GM23338 (cell line): ENCODE measurements around the gene CNTN5. TPM values are rescaled to one million over a fixed set of nuclear protein-coding genes. Genes with fewer than 3 reads are reported as not detected.

Experiments used
- ATAC-seq: fragments of 200-7000 bp; cut with Tn5 transposase; 3 replicates; pipeline ENCODE4 v1.9.1; 2020
- DNase-seq: peaks from one replicate; pipeline ENCODE4 v3.0.0-alpha.2; 2015; ENCODE audit warnings: low spot score
- H2AFZ ChIP-seq: fragments of 200-600 bp; sonication (generic); 2 replicates; pipeline ENCODE4 v1.8.0; 2016; ENCODE audit warnings: antibody characterized with exemption, mild to moderate bottlenecking, moderate library complexity
- H3F3A ChIP-seq: fragments of 200-600 bp; sonication (generic); replicated peaks from 2 replicates; pipeline ENCODE4 v1.8.0; 2017; ENCODE audit warnings: antibody characterized with exemption, mixed run types, low read depth
- H3K27ac ChIP-seq: fragments of 200-600 bp; sonication (generic); 2 replicates; pipeline ENCODE4 v1.6.1; 2016; ENCODE audit warnings: low read depth
- H3K27me3 ChIP-seq: fragments of 200-600 bp; sonication (generic); 2 replicates; pipeline ENCODE4 v1.8.0; 2016; ENCODE audit warnings: mild to moderate bottlenecking, mixed run types, moderate library complexity; ENCODE audit not compliant: insufficient read depth
- H3K36me3 ChIP-seq: fragments of 200-600 bp; sonication (generic); 2 replicates; pipeline ENCODE4 v1.8.0; 2016; ENCODE audit warnings: mild to moderate bottlenecking; ENCODE audit not compliant: insufficient read depth
- H3K4me1 ChIP-seq: fragments of 200-600 bp; sonication (generic); 2 replicates; pipeline ENCODE4 v1.8.0; 2016; ENCODE audit warnings: mild to moderate bottlenecking, moderate library complexity; ENCODE audit not compliant: insufficient read depth
- H3K4me2 ChIP-seq: fragments of 200-600 bp; sonication (generic); 2 replicates; pipeline ENCODE4 v1.7.1; 2017; ENCODE audit warnings: mixed run types
- H3K4me3 ChIP-seq: fragments of 200-600 bp; sonication (generic); 2 replicates; pipeline ENCODE4 v1.6.1; 2016; ENCODE audit warnings: mixed run types
- H3K79me2 ChIP-seq: fragments of 200-600 bp; sonication (generic); replicated peaks from 2 replicates; pipeline ENCODE4 v1.8.0; 2017; ENCODE audit warnings: mild to moderate bottlenecking; ENCODE audit not compliant: insufficient read depth
- H3K9me2 ChIP-seq: fragments of 200-600 bp; sonication (generic); 2 replicates; pipeline ENCODE4 v1.8.0; 2017; ENCODE audit not compliant: insufficient read depth
- H4K20me1 ChIP-seq: fragments of 200-600 bp; sonication (generic); replicated peaks from 2 replicates; pipeline ENCODE4 v1.8.0; 2017; ENCODE audit warnings: mild to moderate bottlenecking; ENCODE audit not compliant: insufficient read depth
- H3K27ac Mint-ChIP-seq: 2 replicates; pipeline ENCODE4 v1.8.0; 2020; ENCODE audit warnings: inconsistent platforms, mild to moderate bottlenecking, moderate library complexity, mixed read lengths
- H3K27me3 Mint-ChIP-seq: 3 replicates; pipeline ENCODE4 v1.8.0; 2022; ENCODE audit warnings: low read depth, mild to moderate bottlenecking, moderate library complexity, mixed read lengths, inconsistent platforms; ENCODE audit not compliant: insufficient read depth, poor library complexity
- H3K36me3 Mint-ChIP-seq: 3 replicates; pipeline ENCODE4 v1.8.0; 2021; ENCODE audit warnings: low read depth, mild to moderate bottlenecking, inconsistent platforms, moderate library complexity, mixed read lengths
- H3K4me1 Mint-ChIP-seq: 3 replicates; pipeline ENCODE4 v1.8.0; 2020; ENCODE audit warnings: mild to moderate bottlenecking, inconsistent platforms, mixed read lengths
- H3K4me3 Mint-ChIP-seq: 3 replicates; pipeline ENCODE4 v1.8.0; 2021; ENCODE audit warnings: moderate library complexity, mild to moderate bottlenecking, inconsistent platforms, mixed read lengths
- H3K9me3 Mint-ChIP-seq: 3 replicates; pipeline ENCODE4 v1.8.0; 2020; ENCODE audit warnings: moderate library complexity, mild to moderate bottlenecking, inconsistent platforms, mixed read lengths
- CREB1 ChIP-seq: fragments of 250-450 bp; sonication (Bioruptor Pico); IDR thresholded peaks from 2 replicates; pipeline ENCODE4 v1.5.0; 2020; ENCODE audit warnings: low read depth, mild to moderate bottlenecking, moderate library complexity
- CTCF ChIP-seq, 2 experiments: fragments of 200-600 bp in 1 of 2; sonication (generic) in 1 of 2; conservative IDR thresholded peaks; 2 replicates each; pipeline versions ENCODE4 v1.5.1 to v1.6.1; 2016 to 2017; ENCODE audit warnings: antibody characterized with exemption in 2 of 2, low read depth in 2 of 2, mild to moderate bottlenecking in 2 of 2, moderate library complexity in 1 of 2
- EZH2 ChIP-seq: fragments of 200-600 bp; sonication (generic); IDR thresholded peaks from one replicate; pipeline ENCODE4 v1.8.0; 2017; ENCODE audit warnings: antibody characterized with exemption, mild to moderate bottlenecking, low read depth; ENCODE audit not compliant: unreplicated experiment
- EZH2phosphoT487 ChIP-seq: fragments of 200-600 bp; sonication (generic); IDR thresholded peaks from one replicate; pipeline ENCODE4 v1.8.1; 2018; ENCODE audit warnings: antibody characterized with exemption; ENCODE audit not compliant: unreplicated experiment
- JUNB ChIP-seq: IDR thresholded peaks from one replicate; pipeline ENCODE4 v1.6.1; 2016; ENCODE audit warnings: antibody characterized with exemption; ENCODE audit not compliant: unreplicated experiment
- NANOG ChIP-seq: IDR thresholded peaks from 2 replicates; pipeline ENCODE4 v1.6.1; 2016; ENCODE audit warnings: antibody characterized with exemption, borderline replicate concordance
- POLR2AphosphoS5 ChIP-seq: IDR thresholded peaks from 2 replicates; pipeline ENCODE4 v1.6.1; 2016; ENCODE audit warnings: antibody characterized with exemption, low read depth
- REST ChIP-seq: IDR thresholded peaks from one replicate; pipeline ENCODE4 v1.6.1; 2018; ENCODE audit warnings: antibody characterized with exemption; ENCODE audit not compliant: unreplicated experiment
- STAT1 ChIP-seq: IDR thresholded peaks from one replicate; pipeline ENCODE4 v1.6.1; 2016; ENCODE audit warnings: antibody characterized with exemption; ENCODE audit not compliant: unreplicated experiment
- ZNF114 ChIP-seq: fragments of 250-450 bp; sonication (Bioruptor Pico); IDR thresholded peaks from 2 replicates; pipeline ENCODE4 v1.5.0; 2020; ENCODE audit warnings: mild to moderate bottlenecking, moderate library complexity
- ZNF331 ChIP-seq: fragments of 250-450 bp; sonication (Bioruptor Pico); IDR thresholded peaks from 2 replicates; pipeline ENCODE4 v1.5.0; 2020; ENCODE audit warnings: low read depth, mild to moderate bottlenecking, moderate library complexity
- polyA plus RNA-seq: library from polyadenylated mRNA; unstranded; fragments of >200 nt; fragmentation: Nextera tagmentation; extraction: Ambion mirVana; gene quantifications from 2 replicates; pipeline ENCODE4 v1.2.1, GENCODE V29; 2016
- total RNA-seq: library from RNA; depleted of rRNA; stranded (reverse); fragments of >200 nt; shearing (Covaris generic); gene quantifications from 2 replicates; pipeline ENCODE4 v1.2.3, GENCODE V29; 2014
- TF ChIP-seq, protein P1 (sequence below): fragments of 250-450 bp; sonication (Bioruptor Pico); IDR thresholded peaks from 2 replicates; pipeline ENCODE4 v1.5.0; 2020; ENCODE audit warnings: mild to moderate bottlenecking, moderate library complexity

The CNTN5 gene
- total and polyA plus RNA-seq, 2 experiments from 2014 or later, result not detected

DNA sequence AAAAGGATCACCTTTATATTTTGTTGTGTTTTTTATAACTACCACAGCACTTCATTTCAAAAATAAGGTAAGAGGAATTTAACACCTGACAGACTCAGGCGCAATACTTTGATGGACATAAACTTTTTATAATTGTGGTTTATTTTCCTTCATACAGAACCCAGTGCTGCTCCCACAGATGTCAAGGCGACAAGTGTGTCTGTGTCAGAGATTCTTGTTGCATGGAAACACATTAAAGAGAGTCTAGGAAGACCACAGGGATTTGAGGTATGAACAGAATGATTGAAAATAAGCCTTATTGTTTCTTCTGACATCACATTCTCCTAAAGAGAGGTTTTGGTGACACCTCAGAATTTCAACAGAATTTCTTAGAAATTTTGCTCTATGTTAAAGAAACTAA lies 1287.5 kb downstream of the CNTN5 start (continued):
- no peak for TF ChIP-seq EZH2
- no peak for TF ChIP-seq CTCF (conservative IDR thresholded peaks at IDR 0.05; ENCODE audit: low read depth in 2 of 2)
- TF ChIP-seq STAT1, result no peak
- TF ChIP-seq CREB1, result no peak
- no peak for TF ChIP-seq ZNF331 (CRISPR knock-in tag)
- TF ChIP-seq NANOG, result no peak
- TF ChIP-seq JUNB, result no peak
- TF ChIP-seq EZH2phosphoT487, result no peak
- TF ChIP-seq POLR2AphosphoS5, result no peak
- no peak for TF ChIP-seq ZNF114

GRCh38 chr11:100315946-100316345 lies 1295.2 kb downstream of the CNTN5 start:
- Histone ChIP-seq H3K4me3 (no peak overlapping the region), H3K4me1 (0 out of 2 replicates have a peak, but pooled peaks cover 9% of the 10 kb centered on the region), H3K79me2 (no peaks in the 10 kb centered on the region), H3K27ac (no peak overlapping the region), H4K20me1 (no peaks in the 10 kb centered on the region), H2AFZ (no peak overlapping the region), H3K27me3 (no peaks in the 10 kb centered on the region), H3K9me2 (no peaks in the 10 kb centered on the region), H3K4me2 (no peak overlapping the region), H3F3A (no peaks in the 10 kb centered on the region), H3K36me3 (no peaks in the 10 kb centered on the region)
- no peaks in the 10 kb centered on the region for H3K36me3 Mint-ChIP-seq
- peaks cover 9% of the 10 kb centered on the region for H3K4me1 Mint-ChIP-seq
- ATAC-seq (no peak), DNase-seq (no peak)
- no peaks in the 10 kb centered on the region for H3K9me3 Mint-ChIP-seq
- H3K27ac Mint-ChIP-seq, result no peak overlapping the region
- H3K27me3 Mint-ChIP-seq, result no peaks in the 10 kb centered on the region
- H3K4me3 Mint-ChIP-seq, result no peak overlapping the region
- TF ChIP-seq NANOG, result no peak
- TF ChIP-seq EZH2phosphoT487, result no peak
- TF ChIP-seq ZNF114, result no peak
- TF ChIP-seq ZNF331 (CRISPR knock-in tag), result no peak
- TF ChIP-seq REST, result no peak
- TF ChIP-seq, protein P1, sequence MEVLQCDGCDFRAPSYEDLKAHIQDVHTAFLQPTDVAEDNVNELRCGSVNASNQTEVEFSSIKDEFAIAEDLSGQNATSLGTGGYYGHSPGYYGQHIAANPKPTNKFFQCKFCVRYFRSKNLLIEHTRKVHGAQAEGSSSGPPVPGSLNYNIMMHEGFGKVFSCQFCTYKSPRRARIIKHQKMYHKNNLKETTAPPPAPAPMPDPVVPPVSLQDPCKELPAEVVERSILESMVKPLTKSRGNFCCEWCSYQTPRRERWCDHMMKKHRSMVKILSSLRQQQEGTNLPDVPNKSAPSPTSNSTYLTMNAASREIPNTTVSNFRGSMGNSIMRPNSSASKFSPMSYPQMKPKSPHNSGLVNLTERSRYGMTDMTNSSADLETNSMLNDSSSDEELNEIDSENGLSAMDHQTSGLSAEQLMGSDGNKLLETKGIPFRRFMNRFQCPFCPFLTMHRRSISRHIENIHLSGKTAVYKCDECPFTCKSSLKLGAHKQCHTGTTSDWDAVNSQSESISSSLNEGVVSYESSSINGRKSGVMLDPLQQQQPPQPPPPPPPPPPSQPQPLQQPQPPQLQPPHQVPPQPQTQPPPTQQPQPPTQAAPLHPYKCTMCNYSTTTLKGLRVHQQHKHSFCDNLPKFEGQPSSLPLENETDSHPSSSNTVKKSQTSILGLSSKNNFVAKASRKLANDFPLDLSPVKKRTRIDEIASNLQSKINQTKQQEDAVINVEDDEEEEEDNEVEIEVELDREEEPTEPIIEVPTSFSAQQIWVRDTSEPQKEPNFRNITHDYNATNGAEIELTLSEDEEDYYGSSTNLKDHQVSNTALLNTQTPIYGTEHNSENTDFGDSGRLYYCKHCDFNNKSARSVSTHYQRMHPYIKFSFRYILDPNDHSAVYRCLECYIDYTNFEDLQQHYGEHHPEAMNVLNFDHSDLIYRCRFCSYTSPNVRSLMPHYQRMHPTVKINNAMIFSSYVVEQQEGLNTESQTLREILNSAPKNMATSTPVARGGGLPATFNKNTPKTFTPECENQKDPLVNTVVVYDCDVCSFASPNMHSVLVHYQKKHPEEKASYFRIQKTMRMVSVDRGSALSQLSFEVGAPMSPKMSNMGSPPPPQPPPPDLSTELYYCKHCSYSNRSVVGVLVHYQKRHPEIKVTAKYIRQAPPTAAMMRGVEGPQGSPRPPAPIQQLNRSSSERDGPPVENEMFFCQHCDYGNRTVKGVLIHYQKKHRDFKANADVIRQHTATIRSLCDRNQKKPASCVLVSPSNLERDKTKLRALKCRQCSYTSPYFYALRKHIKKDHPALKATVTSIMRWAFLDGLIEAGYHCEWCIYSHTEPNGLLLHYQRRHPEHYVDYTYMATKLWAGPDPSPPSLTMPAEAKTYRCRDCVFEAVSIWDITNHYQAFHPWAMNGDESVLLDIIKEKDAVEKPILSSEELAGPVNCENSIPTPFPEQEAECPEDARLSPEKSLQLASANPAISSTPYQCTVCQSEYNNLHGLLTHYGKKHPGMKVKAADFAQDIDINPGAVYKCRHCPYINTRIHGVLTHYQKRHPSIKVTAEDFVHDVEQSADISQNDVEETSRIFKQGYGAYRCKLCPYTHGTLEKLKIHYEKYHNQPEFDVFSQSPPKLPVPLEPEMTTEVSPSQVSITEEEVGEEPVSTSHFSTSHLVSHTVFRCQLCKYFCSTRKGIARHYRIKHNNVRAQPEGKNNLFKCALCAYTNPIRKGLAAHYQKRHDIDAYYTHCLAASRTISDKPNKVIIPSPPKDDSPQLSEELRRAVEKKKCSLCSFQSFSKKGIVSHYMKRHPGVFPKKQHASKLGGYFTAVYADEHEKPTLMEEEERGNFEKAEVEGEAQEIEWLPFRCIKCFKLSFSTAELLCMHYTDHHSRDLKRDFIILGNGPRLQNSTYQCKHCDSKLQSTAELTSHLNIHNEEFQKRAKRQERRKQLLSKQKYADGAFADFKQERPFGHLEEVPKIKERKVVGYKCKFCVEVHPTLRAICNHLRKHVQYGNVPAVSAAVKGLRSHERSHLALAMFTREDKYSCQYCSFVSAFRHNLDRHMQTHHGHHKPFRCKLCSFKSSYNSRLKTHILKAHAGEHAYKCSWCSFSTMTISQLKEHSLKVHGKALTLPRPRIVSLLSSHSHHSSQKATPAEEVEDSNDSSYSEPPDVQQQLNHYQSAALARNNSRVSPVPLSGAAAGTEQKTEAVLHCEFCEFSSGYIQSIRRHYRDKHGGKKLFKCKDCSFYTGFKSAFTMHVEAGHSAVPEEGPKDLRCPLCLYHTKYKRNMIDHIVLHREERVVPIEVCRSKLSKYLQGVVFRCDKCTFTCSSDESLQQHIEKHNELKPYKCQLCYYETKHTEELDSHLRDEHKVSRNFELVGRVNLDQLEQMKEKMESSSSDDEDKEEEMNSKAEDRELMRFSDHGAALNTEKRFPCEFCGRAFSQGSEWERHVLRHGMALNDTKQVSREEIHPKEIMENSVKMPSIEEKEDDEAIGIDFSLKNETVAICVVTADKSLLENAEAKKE (CRISPR knock-in tag), result no peak
- TF ChIP-seq CTCF (conservative IDR thresholded peaks at IDR 0.05; ENCODE audit: low read depth in 2 of 2), result no peak
- TF ChIP-seq STAT1, result no peak
- TF ChIP-seq EZH2, result no peak
- no peak for TF ChIP-seq POLR2AphosphoS5
